Skeletal muscle satellite cell (primary cell): Measurements from ENCODE around the gene THRSP.
A peak's percentile ranks its signal among the peaks of the same experiment; 100 is the strongest.

Source experiments
- H3K27me3 ChIP-seq: 2 replicates; pipeline ENCODE4 v1.7.0; 2013; ENCODE audit warnings: low read length; ENCODE audit not compliant: control insufficient read depth, insufficient read depth
- H3K36me3 ChIP-seq: 2 replicates; pipeline ENCODE4 v1.7.0; 2013; ENCODE audit warnings: mild to moderate bottlenecking, control low read depth, low read length; ENCODE audit not compliant: insufficient read depth
- H3K4me1 ChIP-seq: 2 replicates; pipeline ENCODE4 v1.7.0; 2013; ENCODE audit warnings: low read length; ENCODE audit not compliant: control insufficient read depth, insufficient read depth
- H3K4me2 ChIP-seq: 2 replicates; pipeline ENCODE4 v1.7.0; 2013; ENCODE audit warnings: mild to moderate bottlenecking, low read length
- H3K4me3 ChIP-seq: 2 replicates; pipeline ENCODE4 v1.7.0; 2013; ENCODE audit warnings: low read length
- H3K9ac ChIP-seq: 2 replicates; pipeline ENCODE4 v1.7.0; 2013; ENCODE audit warnings: mild to moderate bottlenecking, low read depth, low read length, moderate library complexity
- H3K9me3 ChIP-seq: replicated peaks from 2 replicates; pipeline ENCODE4 v1.7.0; 2013; ENCODE audit warnings: mild to moderate bottlenecking, control low read depth, low read length

THRSP gene

GRCh38 chr11:78030429-78031325 is 33.0 kb upstream of the THRSP start:
- no peaks in the 10 kb centered on the region for H3K27me3 ChIP-seq
- no peak overlapping the region for H3K9ac ChIP-seq
- H3K4me3 ChIP-seq: no peak overlapping the region
- H3K9me3 ChIP-seq: no peaks in the 10 kb centered on the region
- H3K4me1 ChIP-seq: peaks cover 9% of the 10 kb centered on the region
- peak overlapping the region; percentile 9 for H3K4me2 ChIP-seq
- H3K36me3 ChIP-seq: no peaks in the 10 kb centered on the region

GRCh38 chr11:78031629-78032028 is 32.0 kb upstream of the THRSP start:
- H3K9ac ChIP-seq: no peak overlapping the region
- H3K27me3 ChIP-seq: no peaks in the 10 kb centered on the region
- H3K4me2 ChIP-seq: no peak overlapping the region
- peaks cover 9% of the 10 kb centered on the region for H3K4me1 ChIP-seq
- H3K9me3 ChIP-seq: no peaks in the 10 kb centered on the region
- H3K4me3 ChIP-seq: no peak overlapping the region
- H3K36me3 ChIP-seq: no peaks in the 10 kb centered on the region

- Histone ChIP-seq H3K4me1 (peaks cover 9% of the 10 kb centered on the region), H3K9me3 (no peaks in the 10 kb centered on the region), H3K9ac (no peak overlapping the region), H3K27me3 (no peaks in the 10 kb centered on the region), H3K36me3 (no peaks in the 10 kb centered on the region), H3K4me2 (no peak overlapping the region), H3K4me3 (no peak overlapping the region)
These were observed 31.6 kb upstream of the THRSP start for GRCh38 chr11:78032090-78032489.

GRCh38 chr11:78033040-78033439 is 30.6 kb upstream of the THRSP start:
- Histone ChIP-seq H3K4me1 (peaks cover 12% of the 10 kb centered on the region), H3K4me2 (no peak overlapping the region), H3K36me3 (no peaks in the 10 kb centered on the region), H3K4me3 (no peak overlapping the region), H3K27me3 (no peaks in the 10 kb centered on the region), H3K9ac (no peak overlapping the region), H3K9me3 (no peaks in the 10 kb centered on the region)

GRCh38 chr11:78034623-78035022 is 29.0 kb upstream of the THRSP start:
- H3K36me3 ChIP-seq: no peaks in the 10 kb centered on the region
- H3K4me3 ChIP-seq: no peak overlapping the region
- H3K27me3 ChIP-seq: no peaks in the 10 kb centered on the region
- no peak overlapping the region for H3K4me2 ChIP-seq
- H3K4me1 ChIP-seq: peaks cover 23% of the 10 kb centered on the region
- no peaks in the 10 kb centered on the region for H3K9me3 ChIP-seq
- H3K9ac ChIP-seq: no peak overlapping the region

- no peak overlapping the region for H3K9ac ChIP-seq
These were observed 27.3 kb upstream of the THRSP start for GRCh38 chr11:78036313-78036712.

GRCh38 chr11:78037056-78037455 is 26.6 kb upstream of the THRSP start:
- Histone ChIP-seq H3K9me3 (no peaks in the 10 kb centered on the region), H3K36me3 (no peaks in the 10 kb centered on the region), H3K9ac (no peak overlapping the region), H3K4me3 (no peak overlapping the region), H3K4me2 (no peak overlapping the region), H3K4me1 (peaks cover 38% of the 10 kb centered on the region), H3K27me3 (no peaks in the 10 kb centered on the region)

More at GRCh38 chr11:78036313-78036712, 27.3 kb upstream of the THRSP start:
- Histone ChIP-seq H3K36me3 (no peaks in the 10 kb centered on the region), H3K4me2 (no peak overlapping the region), H3K4me3 (no peak overlapping the region), H3K4me1 (peaks cover 31% of the 10 kb centered on the region), H3K27me3 (no peaks in the 10 kb centered on the region), H3K9me3 (no peaks in the 10 kb centered on the region)

- H3K4me2 ChIP-seq: no peak overlapping the region
- no peak overlapping the region for H3K4me3 ChIP-seq
- H3K36me3 ChIP-seq: no peaks in the 10 kb centered on the region
- no peaks in the 10 kb centered on the region for H3K27me3 ChIP-seq
- H3K9ac ChIP-seq: peak overlapping the region; percentile 11
- H3K9me3 ChIP-seq: no peaks in the 10 kb centered on the region
- H3K4me1 ChIP-seq: peaks cover 38% of the 10 kb centered on the region
These were observed 25.6 kb upstream of the THRSP start for GRCh38 chr11:78037825-78038620.

- Histone ChIP-seq H3K4me1 (peaks cover 38% of the 10 kb centered on the region), H3K4me3 (no peak overlapping the region)
These were observed 24.9 kb upstream of the THRSP start for GRCh38 chr11:78038697-78039313.

GRCh38 chr11:78039391-78039918 is 24.2 kb upstream of the THRSP start:
- H3K36me3 ChIP-seq: no peaks in the 10 kb centered on the region
- no peaks in the 10 kb centered on the region for H3K9me3 ChIP-seq
- H3K4me2 ChIP-seq: peak overlapping the region; percentile 80
- H3K4me1 ChIP-seq: peaks cover 38% of the 10 kb centered on the region
- H3K9ac ChIP-seq: peak overlapping the region; percentile 88
- no peak overlapping the region for H3K4me3 ChIP-seq
- no peaks in the 10 kb centered on the region for H3K27me3 ChIP-seq

More at GRCh38 chr11:78038697-78039313, 24.9 kb upstream of the THRSP start:
- Histone ChIP-seq H3K9me3 (no peaks in the 10 kb centered on the region), H3K9ac (peak overlapping the region; percentile 11), H3K4me2 (no peak overlapping the region), H3K36me3 (no peaks in the 10 kb centered on the region), H3K27me3 (no peaks in the 10 kb centered on the region)
